Adipocyte (in vitro differentiated cells): ENCODE data around the gene B4GALNT3.
A peak's percentile ranks its signal among the peaks of the same experiment; 100 is the strongest.

Source experiments
- DNase-seq: peaks from one replicate; pipeline ENCODE4 v3.0.0-alpha.2; 2015; ENCODE audit warnings: low read depth
- H3K27me3 ChIP-seq: replicated peaks from 2 replicates; pipeline ENCODE4 v1.7.0; 2013; ENCODE audit warnings: mild to moderate bottlenecking, low read length, moderate library complexity; ENCODE audit not compliant: control insufficient read depth, insufficient read depth
- H3K36me3 ChIP-seq: 2 replicates; pipeline ENCODE4 v1.7.0; 2013; ENCODE audit warnings: low read length, mild to moderate bottlenecking, moderate library complexity; ENCODE audit not compliant: control insufficient read depth, insufficient read depth, severe bottlenecking
- H3K4me1 ChIP-seq: 2 replicates; pipeline ENCODE4 v1.7.0; 2013; ENCODE audit warnings: mild to moderate bottlenecking, low read length, moderate library complexity; ENCODE audit not compliant: control insufficient read depth, insufficient read depth
- H3K4me3 ChIP-seq: 2 replicates; pipeline ENCODE4 v1.7.0; 2013; ENCODE audit warnings: mild to moderate bottlenecking, low read length, moderate library complexity
- H3K9ac ChIP-seq: 2 replicates; pipeline ENCODE4 v1.7.0; 2013; ENCODE audit warnings: mild to moderate bottlenecking, low read length, moderate library complexity
- H3K9me3 ChIP-seq: 2 replicates; pipeline ENCODE4 v1.7.0; 2013; ENCODE audit warnings: mild to moderate bottlenecking, low read length, moderate library complexity; ENCODE audit not compliant: control insufficient read depth

Gene B4GALNT3

GRCh38 chr12:561908-562593, 102.3 kb downstream of the B4GALNT3 start:
- no peak for DNase-seq
- no peaks in the 10 kb centered on the region for H3K9me3 ChIP-seq
- no peak overlapping the region for H3K9ac ChIP-seq
- no peaks in the 10 kb centered on the region for H3K4me1 ChIP-seq
- no peak overlapping the region for H3K4me3 ChIP-seq
- no peaks in the 10 kb centered on the region for H3K36me3 ChIP-seq
- H3K27me3 ChIP-seq = peaks cover 83% of the 10 kb centered on the region

- H3K4me3 ChIP-seq = no peak overlapping the region
- H3K4me1 ChIP-seq = no peaks in the 10 kb centered on the region
- DNase-seq = no peak
- no peaks in the 10 kb centered on the region for H3K36me3 ChIP-seq
- peaks cover 79% of the 10 kb centered on the region for H3K27me3 ChIP-seq
- no peak overlapping the region for H3K9ac ChIP-seq
- H3K9me3 ChIP-seq = no peaks in the 10 kb centered on the region
These were observed 102.9 kb downstream of the B4GALNT3 start for GRCh38 chr12:562634-563033.

- H3K9ac ChIP-seq = no peak overlapping the region
- H3K9me3 ChIP-seq = no peaks in the 10 kb centered on the region
- no peak for DNase-seq
These were observed 103.6 kb downstream of the B4GALNT3 start for GRCh38 chr12:563250-563781.

GRCh38 chr12:563787-564298, 104.1 kb downstream of the B4GALNT3 start:
- no peak for DNase-seq
- Histone ChIP-seq H3K9me3 (no peaks in the 10 kb centered on the region), H3K9ac (no peak overlapping the region), H3K4me3 (no peak overlapping the region), H3K36me3 (no peaks in the 10 kb centered on the region), H3K27me3 (peaks cover 67% of the 10 kb centered on the region), H3K4me1 (peaks cover under 1% of the 10 kb centered on the region)

More at GRCh38 chr12:563250-563781, 103.6 kb downstream of the B4GALNT3 start:
- Histone ChIP-seq H3K4me3 (no peak overlapping the region), H3K4me1 (no peaks in the 10 kb centered on the region), H3K27me3 (peaks cover 72% of the 10 kb centered on the region), H3K36me3 (no peaks in the 10 kb centered on the region)

GRCh38 chr12:565161-565560, 105.4 kb downstream of the B4GALNT3 start:
- peaks cover 7% of the 10 kb centered on the region for H3K4me1 ChIP-seq
- H3K36me3 ChIP-seq = no peaks in the 10 kb centered on the region
- no peaks in the 10 kb centered on the region for H3K9me3 ChIP-seq
- no peak overlapping the region for H3K4me3 ChIP-seq
- DNase-seq = no peak
- peaks cover 54% of the 10 kb centered on the region for H3K27me3 ChIP-seq
- no peak overlapping the region for H3K9ac ChIP-seq

- peaks cover 8% of the 10 kb centered on the region for H3K4me1 ChIP-seq
- no peak overlapping the region for H3K9ac ChIP-seq
- H3K27me3 ChIP-seq = peaks cover 49% of the 10 kb centered on the region
- H3K9me3 ChIP-seq = no peaks in the 10 kb centered on the region
- H3K4me3 ChIP-seq = no peak overlapping the region
- H3K36me3 ChIP-seq = no peaks in the 10 kb centered on the region
- no peak for DNase-seq
These were observed 105.9 kb downstream of the B4GALNT3 start for GRCh38 chr12:565589-566105.

GRCh38 chr12:568486-568885, 108.7 kb downstream of the B4GALNT3 start:
- no peak for DNase-seq
- Histone ChIP-seq H3K27me3 (peaks cover 25% of the 10 kb centered on the region), H3K4me1 (peaks cover 26% of the 10 kb centered on the region), H3K9me3 (no peaks in the 10 kb centered on the region), H3K9ac (no peak overlapping the region), H3K4me3 (no peak overlapping the region), H3K36me3 (no peaks in the 10 kb centered on the region)

- peaks cover 20% of the 10 kb centered on the region for H3K27me3 ChIP-seq
- no peaks in the 10 kb centered on the region for H3K9me3 ChIP-seq
- peaks cover 26% of the 10 kb centered on the region for H3K4me1 ChIP-seq
- no peak overlapping the region for H3K4me3 ChIP-seq
- H3K9ac ChIP-seq = peak overlapping the region; percentile 88
- no peaks in the 10 kb centered on the region for H3K36me3 ChIP-seq
- no peak for DNase-seq
These were observed 109.4 kb downstream of the B4GALNT3 start for GRCh38 chr12:569091-569676.

- Histone ChIP-seq H3K4me1 (peaks cover 30% of the 10 kb centered on the region), H3K4me3 (peak overlapping the region; percentile 87), H3K9me3 (no peaks in the 10 kb centered on the region), H3K9ac (peak overlapping the region; percentile 88), H3K36me3 (no peaks in the 10 kb centered on the region), H3K27me3 (peaks cover 13% of the 10 kb centered on the region)
- DNase-seq = peak; percentile 97
These were observed 110.2 kb downstream of the B4GALNT3 start for GRCh38 chr12:569803-570434.

GRCh38 chr12:570435-570920, 110.7 kb downstream of the B4GALNT3 start:
- peaks cover 34% of the 10 kb centered on the region for H3K4me1 ChIP-seq
- no peaks in the 10 kb centered on the region for H3K36me3 ChIP-seq
- H3K27me3 ChIP-seq = peaks cover 7% of the 10 kb centered on the region
- H3K9me3 ChIP-seq = no peaks in the 10 kb centered on the region
- DNase-seq = peak; percentile 93
- peak overlapping the region; percentile 87 for H3K4me3 ChIP-seq
- peak overlapping the region; percentile 88 for H3K9ac ChIP-seq
